PFSK-1 (cell line): Measurements from ENCODE around the gene TUBB2A. TPM values are rescaled to one million over a fixed set of nuclear protein-coding genes. Genes with fewer than 3 reads are reported as not detected.
A peak's percentile ranks its signal among the peaks of the same experiment; 100 is the strongest.

Experiments
- FOXP2 ChIP-seq: optimal IDR thresholded peaks from 2 replicates; pipeline ENCODE3; 2011; ENCODE audit warnings: borderline replicate concordance, control low read depth, inconsistent platforms; ENCODE audit not compliant: insufficient read depth; ENCODE audit errors: extremely low read length, extremely low read depth
- POLR2AphosphoS5 ChIP-seq: IDR thresholded peaks from 2 replicates; pipeline ENCODE4 v1.6.1; 2012; ENCODE audit warnings: low read depth, mild to moderate bottlenecking, control low read depth, low read length, moderate library complexity
- SIN3A ChIP-seq: IDR thresholded peaks from 2 replicates; pipeline ENCODE4 v1.6.1; 2012; ENCODE audit warnings: mild to moderate bottlenecking, low read length, moderate library complexity, borderline replicate concordance; ENCODE audit not compliant: insufficient read depth
- TAF1 ChIP-seq: IDR thresholded peaks from 2 replicates; pipeline ENCODE4 v1.6.1; 2012; ENCODE audit warnings: low read length, control low read depth, borderline replicate concordance; ENCODE audit not compliant: insufficient read depth
- polyA plus RNA-seq: library from polyadenylated mRNA; unstranded; fragments of >200 nt; gene quantifications from one replicate; pipeline ENCODE4 v1.2.1, GENCODE V29; 2012; ENCODE audit warnings: low read depth, missing spikeins; ENCODE audit not compliant: insufficient read length
- TF ChIP-seq, protein P1 (sequence below), 2 experiments: IDR thresholded peaks; 2 replicates each; pipeline versions ENCODE4 v1.6.1 to v1.8.0; 2011 to 2012; ENCODE audit warnings: low read depth in 2 of 2, low read length in 2 of 2, control low read depth in 1 of 2, inconsistent platforms in 1 of 2, mild to moderate bottlenecking in 1 of 2, moderate library complexity in 1 of 2; ENCODE audit not compliant: insufficient read depth in 1 of 2

Gene TUBB2A
- polyA plus RNA-seq, result 404 TPM

DNA sequence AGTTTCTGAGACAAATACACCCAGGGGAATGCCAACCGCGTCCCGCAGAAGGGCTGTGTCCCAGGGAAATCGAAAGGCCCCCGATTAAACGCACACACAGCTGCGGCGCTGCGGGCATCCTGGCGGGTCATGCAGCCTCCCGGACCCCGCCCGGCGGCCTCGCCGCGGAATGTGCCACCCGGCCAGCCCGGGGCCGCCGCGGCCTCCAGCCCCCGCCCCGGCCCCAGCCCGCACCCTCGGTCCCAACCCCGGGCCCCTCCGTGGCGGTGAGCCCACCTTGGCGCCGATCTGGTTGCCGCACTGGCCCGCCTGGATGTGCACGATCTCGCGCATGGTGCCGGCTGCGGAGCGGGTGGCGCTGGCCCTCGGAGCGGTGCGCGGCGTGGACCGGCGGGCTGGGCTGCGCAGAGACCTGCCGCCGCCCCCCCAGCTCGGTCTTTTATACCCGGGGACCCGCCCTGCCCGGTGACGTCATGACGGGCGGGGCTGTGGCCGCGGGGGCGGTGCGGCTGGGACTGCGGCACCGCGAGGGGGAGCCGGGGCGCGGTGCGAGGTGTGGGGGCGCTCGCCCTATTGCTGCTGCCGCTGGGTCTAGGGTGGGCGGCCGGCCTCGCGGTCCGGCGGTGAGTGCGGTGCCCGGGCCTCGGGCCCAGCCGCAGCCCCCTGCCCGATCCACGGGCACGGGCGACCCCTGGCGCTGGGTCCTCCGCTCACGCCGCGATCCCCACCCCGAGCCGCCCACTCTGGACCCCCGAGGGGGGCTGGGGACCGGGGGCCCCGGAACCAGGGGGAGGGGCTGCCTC, at the start of gene TUBB2A:
Gene TUBB2A (minus strand): TSS at position 414 of the 803 bp plus-strand sequence. CDS start 81 bp downstream, at position 333.
- TF ChIP-seq TAF1, result peak; percentile 84
- TF ChIP-seq, protein P1, sequence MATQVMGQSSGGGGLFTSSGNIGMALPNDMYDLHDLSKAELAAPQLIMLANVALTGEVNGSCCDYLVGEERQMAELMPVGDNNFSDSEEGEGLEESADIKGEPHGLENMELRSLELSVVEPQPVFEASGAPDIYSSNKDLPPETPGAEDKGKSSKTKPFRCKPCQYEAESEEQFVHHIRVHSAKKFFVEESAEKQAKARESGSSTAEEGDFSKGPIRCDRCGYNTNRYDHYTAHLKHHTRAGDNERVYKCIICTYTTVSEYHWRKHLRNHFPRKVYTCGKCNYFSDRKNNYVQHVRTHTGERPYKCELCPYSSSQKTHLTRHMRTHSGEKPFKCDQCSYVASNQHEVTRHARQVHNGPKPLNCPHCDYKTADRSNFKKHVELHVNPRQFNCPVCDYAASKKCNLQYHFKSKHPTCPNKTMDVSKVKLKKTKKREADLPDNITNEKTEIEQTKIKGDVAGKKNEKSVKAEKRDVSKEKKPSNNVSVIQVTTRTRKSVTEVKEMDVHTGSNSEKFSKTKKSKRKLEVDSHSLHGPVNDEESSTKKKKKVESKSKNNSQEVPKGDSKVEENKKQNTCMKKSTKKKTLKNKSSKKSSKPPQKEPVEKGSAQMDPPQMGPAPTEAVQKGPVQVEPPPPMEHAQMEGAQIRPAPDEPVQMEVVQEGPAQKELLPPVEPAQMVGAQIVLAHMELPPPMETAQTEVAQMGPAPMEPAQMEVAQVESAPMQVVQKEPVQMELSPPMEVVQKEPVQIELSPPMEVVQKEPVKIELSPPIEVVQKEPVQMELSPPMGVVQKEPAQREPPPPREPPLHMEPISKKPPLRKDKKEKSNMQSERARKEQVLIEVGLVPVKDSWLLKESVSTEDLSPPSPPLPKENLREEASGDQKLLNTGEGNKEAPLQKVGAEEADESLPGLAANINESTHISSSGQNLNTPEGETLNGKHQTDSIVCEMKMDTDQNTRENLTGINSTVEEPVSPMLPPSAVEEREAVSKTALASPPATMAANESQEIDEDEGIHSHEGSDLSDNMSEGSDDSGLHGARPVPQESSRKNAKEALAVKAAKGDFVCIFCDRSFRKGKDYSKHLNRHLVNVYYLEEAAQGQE (IDR thresholded peaks at IDR 0.05; ENCODE audit: insufficient read depth in 1 of 2, low read depth in 2 of 2, low read length in 2 of 2), result peak in 1 of 2 experiments; percentile 8; a peak in 1 of 4 replicates
- no peak for TF ChIP-seq SIN3A
- TF ChIP-seq POLR2AphosphoS5, result peak; percentile 97
- TF ChIP-seq FOXP2, result peak; percentile 54

DNA sequence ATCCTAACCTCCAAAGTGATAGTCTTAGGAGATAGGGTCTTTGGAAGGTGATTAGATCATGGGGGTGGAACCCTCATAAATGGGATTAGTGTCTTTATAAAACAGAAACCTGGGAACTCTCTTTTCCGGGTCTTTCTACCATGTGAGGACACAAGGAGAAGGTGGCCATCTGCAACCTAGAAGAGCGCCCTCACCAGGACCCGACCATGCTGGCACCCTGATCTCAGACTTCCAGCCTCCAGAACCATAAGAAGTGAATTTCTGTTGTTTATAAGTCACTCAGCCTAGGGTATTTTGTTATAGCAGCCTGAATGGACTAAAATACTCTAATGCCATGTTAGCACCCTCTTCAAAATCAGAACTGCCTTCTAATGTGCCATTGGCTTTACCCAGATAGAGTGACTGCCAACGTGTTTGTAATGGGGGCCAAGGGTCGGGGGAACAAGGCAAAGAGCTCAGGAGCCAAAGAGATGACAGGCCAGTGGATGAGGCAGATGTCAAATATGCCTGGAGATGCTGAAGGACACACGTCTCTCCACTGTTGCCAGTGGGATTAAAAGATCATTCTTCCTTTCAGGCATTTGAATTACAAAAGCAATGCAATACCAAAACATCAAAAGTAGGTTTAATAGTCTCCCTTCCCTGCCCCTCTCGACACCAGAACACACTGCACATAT, 49.1 kb upstream of the TUBB2A start:
- TF ChIP-seq SIN3A, result no peak
- no peak for TF ChIP-seq FOXP2
- TF ChIP-seq TAF1, result no peak
- no peak for TF ChIP-seq POLR2AphosphoS5
- TF ChIP-seq, protein P1 (IDR thresholded peaks at IDR 0.05; ENCODE audit: insufficient read depth in 1 of 2, low read depth in 2 of 2, low read length in 2 of 2), result no peak

DNA sequence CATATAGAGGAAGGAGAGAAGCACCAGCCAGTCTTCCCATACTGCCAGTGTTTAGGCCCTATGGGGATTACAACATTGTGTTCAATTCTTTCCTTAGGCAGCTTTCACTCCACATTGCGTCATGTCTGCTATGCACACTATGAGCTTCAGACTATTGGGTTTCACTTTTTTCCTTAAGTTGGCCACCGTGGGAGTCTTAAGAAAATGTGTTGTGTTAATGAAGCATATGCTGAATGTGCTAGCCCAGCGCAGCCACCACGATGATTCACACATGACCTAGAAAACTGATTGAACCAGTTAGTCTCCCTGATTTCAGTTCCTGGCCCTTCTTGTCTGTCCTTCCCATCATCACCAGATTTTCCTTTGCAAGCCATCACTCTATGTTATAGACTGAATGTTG, 48.6 kb upstream of the TUBB2A start:
- no peak for TF ChIP-seq POLR2AphosphoS5
- TF ChIP-seq SIN3A, result no peak
- no peak for TF ChIP-seq TAF1
- no peak for TF ChIP-seq FOXP2
- TF ChIP-seq, protein P1 (IDR thresholded peaks at IDR 0.05; ENCODE audit: insufficient read depth in 1 of 2, low read depth in 2 of 2, low read length in 2 of 2), result no peak

DNA sequence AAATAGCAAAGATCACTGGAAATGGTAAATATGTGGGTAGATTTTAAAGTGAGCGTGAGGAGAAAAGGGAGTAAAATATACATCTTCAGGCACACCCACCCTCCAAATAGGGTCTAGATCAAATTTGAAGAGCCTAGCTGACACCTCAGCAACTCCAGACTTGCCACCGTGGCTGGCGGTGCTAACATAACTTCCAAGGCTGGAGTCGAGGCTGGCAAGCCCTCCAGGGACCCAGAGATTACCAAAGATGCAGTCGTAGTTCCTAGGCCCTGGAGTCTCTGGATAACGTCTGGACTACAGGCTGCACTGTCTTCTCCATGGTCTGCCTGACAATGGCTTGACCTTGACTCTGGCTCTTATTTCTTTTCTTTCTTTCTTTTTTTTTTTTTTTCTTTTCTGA, 47.6 kb upstream of the TUBB2A start:
- no peak for TF ChIP-seq FOXP2
- TF ChIP-seq POLR2AphosphoS5, result no peak
- no peak for TF ChIP-seq TAF1
- no peak for TF ChIP-seq SIN3A
- TF ChIP-seq, protein P1 (IDR thresholded peaks at IDR 0.05; ENCODE audit: insufficient read depth in 1 of 2, low read depth in 2 of 2, low read length in 2 of 2), result no peak
